ENCODE measurements around the gene ZDHHC7.
"Not testable (repeated sequence)": the region's sequence is repeated elsewhere in the genome, so short reads cannot be mapped to it uniquely, and the experiment has no call there.

ZDHHC7 gene

DNA sequence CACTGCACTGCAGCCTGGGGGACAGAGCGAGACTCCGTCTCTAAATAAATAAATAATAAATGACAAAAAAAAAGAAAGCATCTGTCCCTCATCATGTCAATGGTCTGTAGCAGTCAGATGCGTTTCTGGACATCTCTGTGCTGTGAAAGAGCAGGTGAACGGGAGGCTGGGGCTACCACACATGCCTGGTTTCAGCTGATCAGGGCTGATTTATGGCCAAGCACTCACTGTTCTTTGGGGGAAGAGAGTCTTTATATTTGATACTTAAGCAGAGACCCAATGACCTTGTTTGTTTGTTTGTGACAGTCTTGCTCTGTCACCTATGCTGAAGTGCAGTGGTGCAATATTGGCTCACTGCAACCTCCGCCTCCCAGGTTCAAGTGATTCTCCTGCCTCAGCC lies 33.7 kb upstream of the ZDHHC7 start:
- no peak for FAIRE-seq

DNA sequence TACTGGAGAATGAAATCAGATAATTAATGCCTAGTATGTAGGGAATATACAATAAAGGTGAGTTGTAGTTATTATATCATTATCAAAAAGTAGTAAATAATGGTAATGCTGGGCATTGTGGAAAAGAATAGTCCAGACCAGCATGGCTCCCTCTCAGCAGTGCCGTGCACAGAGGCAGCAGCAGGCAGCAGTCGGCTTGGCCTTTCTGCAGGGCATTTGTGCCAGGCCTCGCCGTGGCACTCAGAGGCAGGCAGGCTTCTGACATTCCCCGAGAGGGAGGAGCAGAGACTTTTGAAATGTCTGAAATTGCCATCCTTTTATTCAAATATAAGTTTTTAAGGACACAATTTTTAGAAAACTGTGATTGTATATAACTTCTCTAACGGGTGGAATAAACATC lies 31.3 kb upstream of the ZDHHC7 start:
- FAIRE-seq (no peak), DNase-seq (ENCODE audit: low spot score) (no peak)

More for the DNA sequence above, 33.7 kb upstream of the ZDHHC7 start:
- no peak for DNase-seq (ENCODE audit: low spot score)

DNA sequence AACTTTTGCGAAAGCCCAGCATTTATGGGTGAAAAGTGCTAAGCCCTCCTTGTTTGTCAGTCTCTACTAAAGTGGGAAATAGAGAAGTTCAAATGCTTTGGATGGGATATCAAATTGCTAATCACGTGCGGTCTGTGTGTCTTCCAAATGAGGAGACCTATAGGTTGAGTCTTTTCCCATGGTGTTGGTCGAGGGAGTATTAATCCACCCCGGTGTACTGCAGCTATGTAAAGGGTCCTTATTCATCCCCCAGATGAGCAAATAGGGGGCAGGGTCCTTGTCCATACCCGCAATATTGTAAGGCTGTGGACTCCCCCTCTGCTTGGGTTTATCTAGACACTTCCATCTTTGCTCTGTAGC lies 30.8 kb upstream of the ZDHHC7 start:
- DNase-seq (ENCODE audit: low spot score) (no peak), FAIRE-seq (no peak)

DNA sequence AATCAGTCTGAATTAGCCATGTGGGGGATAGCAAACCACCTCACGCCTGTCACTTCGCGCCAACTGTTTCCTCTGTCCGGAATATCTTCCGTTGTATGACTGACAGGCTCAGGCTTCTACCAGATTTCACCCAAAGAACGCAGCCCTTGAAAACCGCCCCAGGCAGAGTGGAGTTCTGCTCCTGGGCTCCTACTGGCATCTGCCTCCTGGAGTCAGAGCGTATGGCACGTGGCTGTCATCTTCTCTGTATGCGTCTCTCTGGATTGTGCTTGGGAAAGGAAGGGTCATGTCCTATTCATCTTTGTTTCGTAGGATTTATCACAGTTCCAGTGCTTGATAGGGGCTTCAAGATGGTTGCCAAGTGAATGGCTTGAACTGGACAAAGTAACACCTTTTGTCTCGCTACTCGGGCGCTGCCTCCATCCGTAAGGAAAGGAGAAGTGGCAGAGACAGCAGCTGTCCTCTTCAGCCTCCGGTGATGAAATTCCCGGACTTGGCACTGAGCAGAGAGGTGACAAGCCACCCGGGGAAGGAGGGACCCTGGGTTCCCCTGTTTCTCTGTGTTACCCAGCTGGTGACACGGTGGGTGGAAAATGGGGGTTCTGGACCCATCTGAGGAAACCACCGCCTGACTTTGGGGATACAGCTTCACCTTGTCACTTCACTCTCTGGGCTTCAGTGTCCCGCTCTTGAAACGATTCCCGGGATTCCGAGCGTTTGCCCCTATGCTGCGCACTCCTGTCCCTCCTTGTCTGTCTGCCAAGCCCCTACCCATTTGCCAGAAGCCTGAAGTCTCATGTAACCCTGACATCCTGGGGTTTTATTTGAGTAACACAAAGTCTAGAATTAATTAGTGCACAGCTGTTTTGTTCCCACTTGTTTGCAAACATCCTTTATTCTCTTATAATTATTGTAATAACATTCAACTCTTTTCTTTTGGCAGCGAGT lies 30.2 kb upstream of the ZDHHC7 start:
- no peak for FAIRE-seq
- DNase-seq (ENCODE audit: low spot score) = no peak

DNA sequence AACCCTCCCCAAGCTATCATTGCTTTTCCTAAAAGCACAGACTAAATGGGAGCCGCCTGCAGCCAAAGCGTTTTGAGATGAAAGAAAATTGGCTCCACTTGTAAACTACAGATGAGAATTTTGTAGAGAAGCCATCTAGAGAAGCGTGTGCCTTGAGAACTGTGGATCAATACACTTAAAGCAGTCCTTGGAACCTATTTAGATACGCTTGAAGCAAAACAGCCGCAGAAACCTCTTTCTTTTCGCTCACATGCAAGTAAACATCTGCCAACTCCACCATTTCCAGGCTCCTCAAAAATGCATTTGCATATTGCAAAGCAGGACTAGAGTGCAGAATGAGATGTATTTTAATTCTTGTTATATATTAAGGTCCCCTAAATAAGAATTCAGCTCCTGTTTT lies 29.4 kb upstream of the ZDHHC7 start:
- DNase-seq (ENCODE audit: low spot score) = no peak
- FAIRE-seq = no peak

DNA sequence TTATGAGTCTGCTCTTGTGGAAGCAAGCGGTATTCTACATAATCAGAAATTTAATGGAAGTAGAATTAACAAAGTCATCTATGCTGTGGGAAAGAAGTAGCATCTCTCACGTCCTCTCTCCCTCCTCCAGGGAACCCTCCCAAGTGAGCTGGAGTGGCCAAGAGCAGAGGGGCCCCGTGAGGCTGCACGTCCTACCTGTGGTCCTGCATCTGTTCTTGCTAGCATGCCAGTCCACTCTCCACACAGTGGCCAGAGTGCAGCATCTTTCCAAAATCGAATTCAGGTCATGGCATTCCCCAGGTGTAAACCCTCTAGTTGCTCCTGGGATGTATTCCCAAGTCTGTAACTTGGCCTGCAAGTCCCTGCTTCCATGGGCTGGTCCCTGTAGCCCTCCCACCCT lies 26.4 kb upstream of the ZDHHC7 start:
- FAIRE-seq = no peak
- no peak for DNase-seq (ENCODE audit: low spot score)

DNA sequence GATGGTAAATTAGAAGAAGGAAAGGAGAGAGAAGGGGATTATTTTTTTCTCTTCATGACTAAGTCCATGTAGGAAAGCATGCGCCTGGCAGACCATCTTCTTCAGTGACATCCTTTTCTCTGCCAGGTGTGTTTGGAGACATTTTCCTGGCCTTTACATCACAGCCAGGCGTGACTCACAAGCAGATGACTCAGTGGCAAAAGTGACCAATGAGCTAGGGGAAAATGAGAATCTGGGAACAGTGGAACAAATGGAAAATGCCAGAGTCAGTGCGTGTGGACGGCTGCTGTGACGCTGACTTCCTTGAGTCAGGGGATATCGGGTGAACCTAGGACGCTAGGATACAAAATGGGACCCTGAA lies 25.7 kb upstream of the ZDHHC7 start:
- DNase-seq (ENCODE audit: low spot score) (peak; percentile 82), FAIRE-seq (peak; percentile 77)

DNA sequence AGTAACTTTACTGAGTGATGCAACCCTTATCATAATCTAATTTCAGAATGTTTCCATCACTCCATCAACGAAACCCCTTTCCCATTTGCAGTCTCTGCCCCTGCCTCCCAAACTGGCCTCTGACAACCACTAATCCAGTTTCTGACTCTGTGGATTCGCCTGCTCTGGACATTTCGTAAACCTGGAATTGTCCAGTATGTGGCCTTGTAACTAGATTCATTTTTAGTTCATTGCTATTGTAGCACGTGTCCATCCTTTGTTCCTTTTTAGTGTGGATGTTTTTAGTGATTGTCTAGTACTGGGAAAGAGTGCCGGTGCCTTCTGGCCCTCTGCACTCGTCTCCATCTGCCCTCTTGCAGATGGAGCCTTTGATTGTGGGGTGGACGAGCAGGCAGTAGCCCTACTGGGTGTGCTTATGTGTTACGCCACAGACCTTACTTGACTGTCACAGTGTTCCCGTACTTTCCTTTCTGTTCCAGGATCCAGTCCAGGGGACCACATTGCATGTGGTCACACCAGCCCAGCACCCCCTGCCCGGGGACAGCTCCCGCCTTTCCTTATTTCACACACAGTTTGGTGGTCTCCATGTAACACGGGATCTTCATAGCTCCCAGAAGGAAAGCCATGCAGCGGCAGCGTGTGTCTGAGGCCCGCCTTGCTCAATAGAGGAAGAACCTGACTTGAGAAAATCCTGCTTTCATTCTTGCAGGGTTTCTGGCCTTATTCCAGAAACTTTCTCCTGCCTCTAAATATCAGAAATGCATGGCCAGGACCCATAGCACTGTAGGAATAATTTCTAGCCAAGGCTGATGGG lies 25.1 kb upstream of the ZDHHC7 start:
- DNase-seq (ENCODE audit: low spot score) = no peak
- FAIRE-seq = no peak

DNA sequence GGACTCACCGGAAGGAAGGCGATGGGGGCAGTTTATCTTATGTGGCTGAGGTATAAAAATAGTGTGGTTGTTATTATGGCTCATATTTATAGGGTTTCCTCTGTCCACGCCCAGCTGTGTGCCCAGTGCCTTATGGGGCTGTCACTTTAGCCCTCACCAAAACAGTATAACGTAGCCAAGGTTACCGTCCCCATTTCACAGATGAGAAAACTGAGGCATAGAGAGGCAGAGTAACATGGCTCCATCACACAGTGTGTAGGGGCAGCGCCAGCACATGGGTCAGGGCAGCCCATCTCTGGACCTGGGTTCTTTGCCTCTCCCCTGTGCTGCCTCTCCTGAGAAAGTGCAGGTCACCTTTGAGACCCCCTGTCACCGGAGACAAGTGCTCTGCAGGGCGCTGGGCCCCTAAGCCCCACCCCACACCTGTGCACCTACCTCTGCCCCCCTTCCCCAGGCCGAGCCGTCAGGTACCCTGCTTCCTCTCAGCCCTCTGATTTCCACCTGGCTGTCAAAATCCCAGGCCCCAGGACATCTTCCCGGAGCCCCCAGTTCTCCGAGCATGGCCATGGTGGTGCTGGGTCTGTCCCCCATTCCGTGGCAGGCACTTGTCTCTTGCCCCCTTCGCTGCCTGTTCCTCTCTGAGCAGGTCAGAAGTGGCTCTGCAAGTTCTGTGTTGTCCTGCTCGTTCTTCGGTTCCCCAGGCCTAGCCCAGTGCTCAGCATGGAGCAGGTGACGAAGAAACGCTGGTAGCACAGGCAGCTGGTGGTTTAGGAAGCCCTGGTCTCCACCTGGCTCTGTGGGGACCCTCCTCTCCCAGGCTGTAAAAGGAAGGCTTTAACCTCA lies 23.5 kb upstream of the ZDHHC7 start:
- DNase-seq (ENCODE audit: low spot score) (no peak), FAIRE-seq (no peak)

DNA sequence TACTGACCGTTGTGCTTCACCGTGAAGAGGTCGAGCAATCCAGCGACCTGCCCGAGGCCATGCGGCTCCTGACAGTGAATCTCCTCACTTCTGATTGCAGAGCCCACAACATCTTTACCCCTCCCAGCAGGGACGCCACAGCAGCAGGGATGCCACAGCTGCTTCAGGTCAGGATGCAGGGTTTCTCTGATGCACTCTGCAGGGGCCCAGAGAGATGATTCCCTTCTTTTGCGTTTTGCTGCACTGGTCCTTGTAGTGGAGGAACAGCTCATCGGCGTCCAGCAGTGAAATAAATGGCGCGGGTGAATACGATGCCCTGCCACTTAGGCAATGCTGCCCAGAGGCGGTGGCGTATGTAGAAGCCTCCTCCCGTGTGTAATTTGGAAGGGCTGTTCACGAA lies 21.8 kb upstream of the ZDHHC7 start:
- FAIRE-seq (no peak), DNase-seq (ENCODE audit: low spot score) (no peak)

DNA sequence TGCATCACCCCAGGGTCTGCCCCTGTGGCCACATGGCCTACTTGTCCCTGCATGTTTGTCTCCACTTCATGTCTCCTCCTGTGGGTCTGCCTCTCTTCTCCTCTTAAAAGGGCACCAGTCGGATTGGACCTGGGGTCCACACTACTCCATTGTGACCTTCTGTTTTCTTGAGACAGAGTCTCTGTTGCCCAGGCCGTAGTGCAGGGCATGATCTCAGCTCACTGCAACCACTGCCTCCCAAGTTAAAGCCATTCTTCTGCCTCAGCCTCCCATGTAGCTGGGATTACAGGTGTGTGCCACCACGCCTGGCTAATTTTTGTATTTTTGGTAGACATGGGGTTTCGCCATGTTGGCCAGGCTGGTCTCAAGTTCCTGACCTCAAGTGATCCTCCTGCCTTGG lies 20.9 kb upstream of the ZDHHC7 start:
- not testable (repeated sequence) for FAIRE-seq; DNase-seq (ENCODE audit: low spot score)

DNA sequence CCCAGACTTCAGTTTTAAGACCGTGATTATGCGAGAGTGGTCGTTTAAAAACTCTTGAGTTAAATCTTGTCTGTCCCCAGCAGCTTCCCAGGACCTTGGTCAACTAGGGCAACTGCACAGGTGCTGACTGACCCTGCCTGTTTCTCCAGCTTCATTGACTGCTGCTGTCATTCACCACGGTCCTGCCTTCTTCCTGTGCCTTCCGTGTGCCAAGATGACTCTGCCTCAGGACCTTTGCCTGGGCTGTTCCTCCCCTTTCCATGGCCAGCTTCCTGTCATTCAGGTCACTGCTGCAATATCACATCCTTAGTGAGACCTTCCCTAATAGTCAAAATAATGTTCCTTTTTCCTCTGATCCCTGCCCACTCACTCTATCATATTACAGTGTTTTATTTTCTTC lies 20.1 kb upstream of the ZDHHC7 start:
- FAIRE-seq (no peak), DNase-seq (ENCODE audit: low spot score) (no peak)

DNA sequence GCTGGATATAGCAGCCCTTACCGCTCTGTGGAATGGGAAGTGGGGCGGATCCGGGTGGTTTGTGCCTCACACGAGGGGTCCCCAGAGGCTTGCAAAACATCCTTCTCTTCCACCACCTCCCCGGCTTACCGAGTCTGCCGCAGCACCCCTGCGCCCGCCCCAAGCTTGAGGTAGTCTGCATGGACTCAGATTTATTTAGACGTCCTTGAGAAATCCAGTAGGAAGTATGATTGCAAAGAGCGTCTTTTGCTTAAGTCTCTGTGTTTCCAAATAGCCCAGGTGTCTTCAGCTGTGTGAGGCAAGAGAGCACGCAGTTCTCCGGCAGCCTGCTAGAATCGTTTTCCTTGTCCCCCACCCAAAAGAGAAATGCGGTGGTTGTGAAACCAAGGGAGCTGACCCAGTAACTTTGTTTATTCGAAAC lies 18.7 kb upstream of the ZDHHC7 start:
- FAIRE-seq (no peak), DNase-seq (ENCODE audit: low spot score) (no peak)

DNA sequence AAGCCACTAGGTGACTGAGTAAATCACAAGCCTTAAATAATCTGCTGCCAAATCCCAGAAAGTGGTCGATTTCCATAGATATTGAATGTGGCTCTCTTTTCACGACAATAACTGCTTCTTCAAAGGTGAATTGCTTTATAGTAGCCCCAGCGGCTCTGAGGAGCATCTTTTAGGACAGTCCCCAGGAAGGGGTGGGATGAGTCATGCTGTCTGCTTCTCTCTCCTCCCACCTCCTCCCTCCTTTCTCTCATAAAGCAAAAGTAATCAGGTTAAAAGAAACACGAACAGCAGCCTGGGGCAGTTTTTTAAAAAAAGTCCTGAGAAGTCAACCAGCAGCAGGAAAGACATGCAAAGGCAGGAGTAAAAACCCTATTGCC lies 18.1 kb upstream of the ZDHHC7 start:
- peak; percentile 67 for DNase-seq (ENCODE audit: low spot score)
- FAIRE-seq = no peak

DNA sequence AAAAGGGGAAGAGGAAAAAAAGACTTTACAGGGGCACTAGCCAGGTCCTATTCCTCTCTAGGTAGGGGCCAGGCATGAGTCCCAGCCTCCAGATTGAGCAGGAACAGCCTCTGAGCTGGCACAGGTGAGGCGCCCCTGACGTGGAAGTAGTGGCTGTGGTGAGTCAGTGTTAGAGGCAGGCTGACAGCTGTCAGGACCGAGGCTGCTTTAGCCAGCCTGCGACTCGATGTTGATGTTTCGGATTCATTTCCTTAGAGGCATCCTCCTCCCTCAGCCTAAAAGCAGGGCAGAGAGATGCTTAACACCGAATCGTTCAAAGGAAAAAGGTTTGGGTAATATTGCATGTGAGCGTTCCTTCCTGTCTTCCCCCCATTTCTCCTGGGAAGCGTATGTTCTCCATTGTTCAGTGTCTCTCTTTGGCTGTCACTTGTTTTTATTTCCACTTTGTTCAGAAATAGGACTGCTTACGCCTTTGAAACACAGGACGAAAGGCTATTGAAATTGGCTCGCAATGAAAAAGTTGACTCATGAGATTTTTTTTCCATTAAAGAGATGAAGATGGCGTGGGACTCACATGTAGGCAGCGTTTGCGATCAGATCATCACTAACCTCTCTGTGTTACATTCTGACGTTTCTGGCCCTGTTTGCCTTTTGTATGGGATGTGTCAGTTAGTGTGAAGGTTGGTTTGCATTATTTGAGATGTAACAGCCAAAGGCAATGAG lies 17.5 kb upstream of the ZDHHC7 start:
- DNase-seq (ENCODE audit: low spot score) (peak; percentile 67), FAIRE-seq (peak; percentile 13)

DNA sequence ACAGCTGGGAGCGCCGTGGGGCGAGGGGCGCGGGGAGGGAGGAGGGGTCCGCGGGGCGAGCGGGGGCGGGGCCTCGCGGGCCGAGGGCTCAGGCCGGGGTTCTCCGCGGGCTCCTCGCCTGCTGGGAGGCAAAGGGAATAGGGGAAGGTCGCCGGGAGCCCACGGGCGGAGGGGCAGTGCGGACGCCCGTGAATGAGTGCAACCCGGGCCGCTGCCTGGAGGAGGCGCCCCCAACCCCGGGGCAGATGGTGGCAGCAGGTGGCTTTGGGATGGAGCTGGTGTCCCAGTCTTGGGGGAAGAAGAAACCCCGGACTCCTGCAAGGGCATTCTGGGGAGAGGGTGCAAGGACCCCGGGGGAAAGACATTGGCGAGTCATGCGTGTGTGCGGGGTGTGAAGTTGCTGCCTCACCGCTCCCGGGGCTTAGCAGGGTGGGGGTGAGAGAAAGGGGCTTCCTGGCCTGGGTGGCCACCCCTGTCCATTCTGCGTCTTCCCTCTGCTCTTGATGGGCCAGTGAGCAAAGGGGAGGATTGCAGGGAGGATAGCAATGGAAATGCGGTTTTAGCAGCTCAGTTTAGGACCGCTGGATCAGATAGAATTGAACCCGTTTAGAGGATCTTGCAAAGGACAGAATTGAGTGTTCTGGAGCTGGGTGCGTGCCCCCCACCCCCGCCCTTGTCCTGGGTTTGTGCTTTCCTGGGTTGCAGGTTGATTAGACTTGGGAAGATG lies 16.8 kb upstream of the ZDHHC7 start:
- DNase-seq (ENCODE audit: low spot score) = peak; percentile 36
- no peak for FAIRE-seq

DNA sequence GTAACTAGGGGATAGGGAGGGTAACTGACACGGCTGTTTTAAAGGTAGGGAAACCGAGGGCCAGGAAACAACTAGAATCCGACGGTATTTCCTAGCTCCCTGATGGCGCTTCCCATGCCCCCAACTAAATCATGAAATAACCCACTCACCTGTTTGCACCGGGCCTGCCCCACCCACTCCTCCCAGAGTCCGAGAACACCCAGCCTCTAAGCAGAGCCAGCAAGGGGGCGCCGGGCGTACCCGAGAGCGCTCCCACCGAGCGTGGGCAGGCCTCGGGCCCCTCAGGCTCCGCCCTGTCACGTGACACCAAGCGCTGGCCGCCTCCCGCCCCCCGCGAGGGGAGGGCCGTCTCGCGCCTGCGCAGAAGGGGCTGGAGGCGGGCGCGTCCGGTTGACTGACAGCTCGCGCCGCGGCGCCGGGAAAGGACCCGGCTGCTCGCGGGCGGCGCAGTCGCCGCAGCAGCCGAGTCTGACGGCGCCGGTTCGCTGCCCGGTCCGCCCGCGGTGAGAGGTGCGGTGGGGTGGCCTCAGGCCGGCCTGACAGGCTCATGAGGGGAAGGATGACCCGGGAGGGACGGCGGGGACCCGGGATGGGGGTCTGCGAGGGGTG lies 16.1 kb upstream of the ZDHHC7 start, which contains the start of gene KIAA0513:
Gene KIAA0513, plus strand, starts transcription at position 447 of the 609 bp plus-strand sequence. CDS start 39,277 bp downstream, outside the sequence.
- FAIRE-seq (no peak), DNase-seq (ENCODE audit: low spot score) (peak; percentile 98)

DNA sequence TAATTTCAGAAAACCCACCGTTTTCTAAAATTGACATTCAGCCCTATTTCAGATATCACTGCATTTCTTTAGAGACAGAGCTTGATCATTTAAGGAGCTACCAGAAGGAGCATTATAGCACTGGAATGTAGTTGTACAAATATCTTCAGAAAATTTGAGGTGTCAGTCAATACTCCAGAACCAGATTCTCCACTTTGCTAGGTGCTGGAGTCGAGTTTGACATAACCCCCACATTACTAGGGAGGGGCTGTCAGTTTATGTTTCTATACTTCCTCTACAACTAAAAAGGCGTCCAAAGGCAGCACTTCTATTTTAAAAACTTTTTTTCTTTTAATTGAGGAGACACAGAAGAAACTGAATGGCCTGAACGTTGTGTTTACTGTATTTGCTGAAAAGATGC lies 15.4 kb upstream of the ZDHHC7 start:
- FAIRE-seq = no peak
- DNase-seq (ENCODE audit: low spot score) = no peak

DNA sequence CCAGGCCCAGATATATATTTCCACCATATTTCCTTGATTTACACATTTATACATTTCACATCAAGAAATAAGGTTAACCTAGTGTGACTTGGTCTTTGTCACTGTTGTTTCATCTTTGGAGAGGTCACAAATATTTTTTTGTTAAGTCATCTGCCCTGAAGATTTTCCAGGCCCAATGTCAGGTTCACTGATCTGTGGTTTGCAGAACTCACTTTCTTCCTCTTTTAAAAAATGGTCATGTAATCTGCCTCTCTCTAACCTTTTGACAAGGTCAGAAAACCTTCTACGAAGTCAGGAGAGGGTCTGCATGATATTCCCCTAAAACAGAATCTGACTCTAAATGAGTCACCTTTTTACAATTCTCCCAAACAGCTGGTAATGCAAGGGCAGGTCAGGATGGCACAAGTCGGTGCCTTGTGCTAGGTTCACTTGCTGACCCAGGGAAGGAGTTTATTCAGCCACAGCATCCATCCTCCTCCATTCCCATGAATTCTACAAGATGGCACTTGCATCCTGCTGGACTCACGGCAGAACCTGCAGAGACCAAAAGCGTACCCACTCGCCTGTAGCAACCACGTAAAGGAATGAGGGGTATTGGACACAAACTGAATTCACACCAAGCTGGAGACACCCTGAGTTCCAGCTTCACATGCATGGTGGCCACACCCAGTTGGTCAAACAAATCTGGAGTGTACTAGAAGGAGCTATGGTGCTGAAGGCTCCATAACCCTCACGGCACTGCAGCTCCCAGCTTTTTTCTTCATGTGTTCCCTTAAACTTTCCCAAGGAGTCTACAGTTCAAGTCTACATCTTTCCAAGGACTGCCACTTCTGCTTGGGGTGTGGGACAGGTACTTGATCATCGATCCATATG lies 14.7 kb upstream of the ZDHHC7 start:
- FAIRE-seq (no peak), DNase-seq (ENCODE audit: low spot score) (no peak)
